SK-N-MC (cell line): ENCODE measurements around the gene KAT5.
"Not testable (repeated sequence)": the region's sequence is repeated elsewhere in the genome, so short reads cannot be mapped to it uniquely, and the experiment has no call there.

ENCODE experiments used
- DNase-seq: peaks from one replicate; pipeline ENCODE4 v3.0.0-alpha.2; 2011; ENCODE audit warnings: low read depth, low spot score
- H3K27ac ChIP-seq: fragments of 200-600 bp; sonication (generic); 2 replicates; pipeline ENCODE4 v1.5.1; 2016; ENCODE audit warnings: mixed run types
- H3K36me3 ChIP-seq: fragments of 200-600 bp; sonication (generic); 2 replicates; pipeline ENCODE4 v1.6.1; 2017; ENCODE audit warnings: antibody characterized with exemption, low read length, mixed read lengths; ENCODE audit not compliant: insufficient read depth
- H3K4me3 ChIP-seq: fragments of 200-600 bp; sonication (generic); 2 replicates; pipeline ENCODE4 v1.5.1; 2016
- H3K9ac ChIP-seq: fragments of 200-600 bp; sonication (generic); 2 replicates; pipeline ENCODE4 v1.8.0; 2017; ENCODE audit warnings: mixed run types, mixed read lengths; ENCODE audit not compliant: insufficient read length
- H3K9me3 ChIP-seq: fragments of 200-600 bp; sonication (generic); 2 replicates; pipeline ENCODE4 v1.6.1; 2017; ENCODE audit warnings: low read depth, mild to moderate bottlenecking, antibody characterized with exemption, low read length, moderate library complexity, mixed read lengths
- EZH2 ChIP-seq: fragments of 200-600 bp; sonication (generic); IDR thresholded peaks from one replicate; pipeline ENCODE4 v1.6.1; 2017; ENCODE audit warnings: antibody characterized with exemption
- FOXP2 ChIP-seq: optimal IDR thresholded peaks from 2 replicates; pipeline ENCODE3; 2011; ENCODE audit warnings: mild to moderate bottlenecking, moderate library complexity; ENCODE audit not compliant: insufficient read depth; ENCODE audit errors: extremely low read length, control extremely low read depth
- POLR2AphosphoS5 ChIP-seq: IDR thresholded peaks from 2 replicates; pipeline ENCODE4 v1.6.1; 2012; ENCODE audit warnings: mild to moderate bottlenecking, low read depth, low read length, borderline replicate concordance

Gene KAT5

GRCh38 chr11:65745049-65745448 lies 33.0 kb downstream of the KAT5 start:
- Histone ChIP-seq H3K4me3 (no peak overlapping the region), H3K36me3 (no peaks in the 10 kb centered on the region), H3K27ac (no peak overlapping the region), H3K9me3 (0 out of 2 replicates have a peak, but pooled peaks cover 3% of the 10 kb centered on the region), H3K9ac (no peak overlapping the region)
- TF ChIP-seq EZH2 = no peak
- no peak for TF ChIP-seq POLR2AphosphoS5
- no peak for TF ChIP-seq FOXP2
- no peak for DNase-seq

GRCh38 chr11:65762169-65762568 lies 50.1 kb downstream of the KAT5 start:
- H3K9ac ChIP-seq, H3K36me3 ChIP-seq, H3K27ac ChIP-seq, H3K4me3 ChIP-seq, H3K9me3 ChIP-seq, DNase-seq: not testable (repeated sequence)

- not testable (repeated sequence) for H3K36me3 ChIP-seq, DNase-seq, H3K9me3 ChIP-seq, H3K9ac ChIP-seq, H3K4me3 ChIP-seq, H3K27ac ChIP-seq
These were observed 50.8 kb downstream of the KAT5 start for GRCh38 chr11:65762816-65763215.

- Histone ChIP-seq H3K9me3 (no peaks in the 10 kb centered on the region), H3K9ac (no peak overlapping the region), H3K27ac (no peak overlapping the region), H3K4me3 (no peak overlapping the region), H3K36me3 (no peaks in the 10 kb centered on the region)
- DNase-seq = no peak
- no peak for TF ChIP-seq EZH2
- no peak for TF ChIP-seq POLR2AphosphoS5
- no peak for TF ChIP-seq FOXP2
These were observed 52.4 kb downstream of the KAT5 start for GRCh38 chr11:65764434-65764833.

- Histone ChIP-seq H3K9ac (no peak overlapping the region), H3K9me3 (no peaks in the 10 kb centered on the region), H3K36me3 (no peaks in the 10 kb centered on the region), H3K4me3 (no peak overlapping the region), H3K27ac (no peak overlapping the region)
- no peak for DNase-seq
- TF ChIP-seq FOXP2 (no peak), EZH2 (no peak), POLR2AphosphoS5 (no peak)
These were observed 54.5 kb downstream of the KAT5 start for GRCh38 chr11:65766535-65766934.

GRCh38 chr11:65767406-65767805 lies 55.4 kb downstream of the KAT5 start:
- TF ChIP-seq POLR2AphosphoS5 (no peak), EZH2 (no peak), FOXP2 (no peak)
- Histone ChIP-seq H3K4me3 (no peak overlapping the region), H3K27ac (no peak overlapping the region), H3K9me3 (no peaks in the 10 kb centered on the region), H3K9ac (no peak overlapping the region), H3K36me3 (no peaks in the 10 kb centered on the region)
- no peak for DNase-seq

- DNase-seq, H3K9ac ChIP-seq, H3K4me3 ChIP-seq, H3K36me3 ChIP-seq, H3K9me3 ChIP-seq, H3K27ac ChIP-seq: not testable (repeated sequence)
These were observed 55.8 kb downstream of the KAT5 start for GRCh38 chr11:65767806-65768205.
